NOMO-1 (cell line): Measurements from ENCODE around the gene PLCH1.

Experiments
- DNase-seq, 2 experiments: peaks; one replicate each; lab custom pipeline; 2025; ENCODE audit not compliant: unreplicated experiment in 2 of 2; lab: John Stamatoyannopoulos, UW

Gene PLCH1

GRCh38 chr3:155326244-155326643 lies 418.6 kb downstream of the PLCH1 start:
- DNase-seq: peak; percentile 65 to 69
